ENCODE results near the gene DNAH1.

DNA sequence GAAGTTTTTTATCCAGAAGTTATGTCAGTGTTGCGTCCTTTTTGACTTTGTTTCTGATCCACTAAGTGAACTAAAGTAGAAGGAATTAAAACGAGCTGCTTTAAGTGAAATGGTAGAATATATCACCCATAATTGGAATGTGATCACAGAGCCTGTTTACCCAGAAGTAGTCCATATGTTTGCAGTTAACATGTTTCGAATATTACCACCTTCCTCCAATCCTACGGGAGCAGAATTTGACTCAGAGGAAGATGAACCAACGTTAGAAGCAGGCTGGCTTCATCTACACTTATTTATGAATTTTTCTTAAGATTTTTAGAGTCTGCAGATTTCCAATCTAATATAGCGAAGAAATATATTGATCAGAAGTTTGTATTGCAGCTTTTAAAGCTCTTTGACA lies 57.6 kb downstream of the DNAH1 start:
- TF ChIP-seq POLR2A (IDR thresholded peaks at IDR 0.05; ENCODE audit: low read length) (no peak), GATA1 (IDR thresholded peaks at IDR 0.05; ENCODE audit: low read depth, low read length) (no peak)
